Measurements from ENCODE around the gene WIZ. TPM values are rescaled to one million over a fixed set of nuclear protein-coding genes. Genes with fewer than 3 reads are reported as not detected.
"Not testable (repeated sequence)": the region's sequence is repeated elsewhere in the genome, so short reads cannot be mapped to it uniquely, and the experiment has no call there.

The WIZ gene, protein sequence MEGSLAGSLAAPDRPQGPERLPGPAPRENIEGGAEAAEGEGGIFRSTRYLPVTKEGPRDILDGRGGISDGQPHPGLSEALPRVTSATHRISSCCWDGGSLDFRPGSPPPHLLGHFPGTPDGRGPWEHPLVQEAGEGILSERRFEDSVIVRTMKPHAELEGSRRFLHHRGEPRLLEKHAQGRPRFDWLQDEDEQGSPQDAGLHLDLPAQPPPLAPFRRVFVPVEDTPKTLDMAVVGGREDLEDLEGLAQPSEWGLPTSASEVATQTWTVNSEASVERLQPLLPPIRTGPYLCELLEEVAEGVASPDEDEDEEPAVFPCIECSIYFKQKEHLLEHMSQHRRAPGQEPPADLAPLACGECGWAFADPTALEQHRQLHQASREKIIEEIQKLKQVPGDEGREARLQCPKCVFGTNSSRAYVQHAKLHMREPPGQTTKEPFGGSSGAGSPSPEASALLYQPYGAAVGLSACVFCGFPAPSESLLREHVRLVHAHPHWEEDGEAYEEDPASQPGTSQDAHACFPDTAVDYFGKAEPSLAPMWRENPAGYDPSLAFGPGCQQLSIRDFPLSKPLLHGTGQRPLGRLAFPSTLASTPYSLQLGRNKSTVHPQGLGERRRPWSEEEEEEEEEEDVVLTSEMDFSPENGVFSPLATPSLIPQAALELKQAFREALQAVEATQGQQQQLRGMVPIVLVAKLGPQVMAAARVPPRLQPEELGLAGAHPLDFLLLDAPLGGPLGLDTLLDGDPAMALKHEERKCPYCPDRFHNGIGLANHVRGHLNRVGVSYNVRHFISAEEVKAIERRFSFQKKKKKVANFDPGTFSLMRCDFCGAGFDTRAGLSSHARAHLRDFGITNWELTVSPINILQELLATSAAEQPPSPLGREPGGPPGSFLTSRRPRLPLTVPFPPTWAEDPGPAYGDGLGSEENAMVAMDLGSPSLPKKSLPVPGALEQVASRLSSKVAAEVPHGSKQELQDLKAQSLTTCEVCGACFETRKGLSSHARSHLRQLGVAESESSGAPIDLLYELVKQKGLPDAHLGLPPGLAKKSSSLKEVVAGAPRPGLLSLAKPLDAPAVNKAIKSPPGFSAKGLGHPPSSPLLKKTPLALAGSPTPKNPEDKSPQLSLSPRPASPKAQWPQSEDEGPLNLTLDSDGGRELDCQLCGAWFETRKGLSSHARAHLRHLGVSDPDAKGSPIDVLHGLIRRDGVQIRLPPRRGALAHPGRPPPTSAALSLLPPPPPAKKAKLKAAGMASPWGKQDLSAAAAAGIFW (N-terminal part only)
- total RNA-seq: 3.3 and 31.8 TPM in 2 replicates

DNA sequence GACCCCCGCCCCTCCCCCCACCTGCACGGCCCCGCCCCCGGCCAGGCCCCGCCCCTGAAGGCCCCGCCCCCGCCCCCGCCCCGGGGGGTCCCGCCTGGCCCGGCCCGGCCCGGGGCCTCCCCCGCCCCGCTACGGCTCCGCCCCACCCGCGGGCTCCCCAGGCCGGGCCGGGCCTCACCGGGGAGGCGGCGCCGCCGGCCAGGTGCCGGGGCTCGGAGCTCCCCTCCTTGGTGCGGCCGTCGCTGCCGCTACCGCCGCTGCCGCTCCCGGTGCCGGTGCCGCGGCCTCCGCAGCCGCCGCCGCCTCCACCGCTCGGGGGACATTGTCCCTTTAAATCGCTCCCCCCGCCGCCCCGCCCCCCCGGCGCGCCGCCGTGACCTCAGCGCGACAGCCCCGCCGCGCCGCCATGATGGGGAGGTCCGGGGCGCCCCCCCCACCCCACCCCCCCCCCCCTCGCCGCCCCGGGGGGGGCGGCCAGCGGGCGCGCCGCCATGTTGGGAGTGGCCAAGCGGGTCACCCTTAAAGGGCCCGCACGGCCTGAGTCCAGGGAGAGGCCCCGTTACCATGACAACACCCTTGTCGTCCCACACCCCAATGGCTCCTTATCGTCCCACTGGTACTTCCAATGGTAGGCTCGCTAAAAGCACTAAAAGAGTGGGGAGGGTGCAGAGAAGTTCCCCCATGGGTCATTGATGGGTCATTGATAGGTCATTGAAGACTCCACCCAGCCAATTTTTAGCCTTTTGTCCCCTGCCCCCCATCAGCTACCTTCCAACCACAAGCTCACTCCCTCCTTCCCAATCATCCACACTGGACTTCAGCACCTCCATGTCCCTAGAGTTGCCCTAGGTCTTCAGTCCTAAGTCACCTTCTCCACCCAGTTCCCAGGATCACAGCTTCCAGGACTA is at the start of gene WIZ:
WIZ (minus strand) TSS at position 337 of the 908 bp plus-strand sequence. CDS start 1,649 bp downstream, outside the sequence.
- DNase-seq (ENCODE audit: low read depth): no peak

- no peak for DNase-seq (ENCODE audit: low read depth)
Observed at GRCh38 chr19:15498910-15499309, 49.2 kb upstream of the WIZ start.

- no peak for DNase-seq (ENCODE audit: low read depth)
Observed at GRCh38 chr19:15498156-15498858, 48.6 kb upstream of the WIZ start.

DNA sequence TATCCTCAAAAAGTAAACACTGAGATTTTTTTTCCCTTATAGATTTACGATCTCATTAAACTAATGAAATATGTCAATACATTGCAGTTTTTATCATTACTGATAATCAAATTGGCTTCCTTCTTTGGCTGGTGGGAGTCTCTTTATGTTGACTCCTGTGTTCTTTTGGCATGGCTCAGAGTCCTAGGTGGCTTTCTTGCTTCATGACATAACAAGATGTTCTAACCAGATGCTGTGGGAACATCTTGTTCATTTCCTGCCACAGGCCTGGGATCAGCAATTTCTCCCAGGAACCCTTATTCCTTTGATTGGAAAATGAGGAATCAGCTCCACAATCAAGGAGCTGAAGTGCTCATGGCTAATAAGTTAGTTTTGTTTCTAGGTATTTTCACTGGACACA is 45.4 kb upstream of the WIZ start:
- DNase-seq (ENCODE audit: low read depth): no peak

- DNase-seq (ENCODE audit: low read depth): no peak
Observed at GRCh38 chr19:15488489-15489226, 38.9 kb upstream of the WIZ start.

- DNase-seq (ENCODE audit: low read depth): no peak
Observed at GRCh38 chr19:15487038-15487437, 37.3 kb upstream of the WIZ start.

- DNase-seq (ENCODE audit: low read depth): not testable (repeated sequence)
Observed at GRCh38 chr19:15485768-15486167, 36.0 kb upstream of the WIZ start.

GRCh38 chr19:15480996-15481395 is 31.2 kb upstream of the WIZ start:
- DNase-seq (ENCODE audit: low read depth): not testable (repeated sequence)

- no peak for DNase-seq (ENCODE audit: low read depth)
Observed at GRCh38 chr19:15479391-15480345, 29.9 kb upstream of the WIZ start, which contains the start of gene PGLYRP2. TSS of gene PGLYRP2 (minus strand) at chr19:15479501. CDS start at chr19:15479371, 130 bp downstream.

GRCh38 chr19:15476325-15476724 is 26.6 kb upstream of the WIZ start:
- no peak for DNase-seq (ENCODE audit: low read depth)

GRCh38 chr19:15475611-15476010 is 25.9 kb upstream of the WIZ start:
- no peak for DNase-seq (ENCODE audit: low read depth)

GRCh38 chr19:15475169-15475568 is 25.4 kb upstream of the WIZ start:
- DNase-seq (ENCODE audit: low read depth): no peak

DNA sequence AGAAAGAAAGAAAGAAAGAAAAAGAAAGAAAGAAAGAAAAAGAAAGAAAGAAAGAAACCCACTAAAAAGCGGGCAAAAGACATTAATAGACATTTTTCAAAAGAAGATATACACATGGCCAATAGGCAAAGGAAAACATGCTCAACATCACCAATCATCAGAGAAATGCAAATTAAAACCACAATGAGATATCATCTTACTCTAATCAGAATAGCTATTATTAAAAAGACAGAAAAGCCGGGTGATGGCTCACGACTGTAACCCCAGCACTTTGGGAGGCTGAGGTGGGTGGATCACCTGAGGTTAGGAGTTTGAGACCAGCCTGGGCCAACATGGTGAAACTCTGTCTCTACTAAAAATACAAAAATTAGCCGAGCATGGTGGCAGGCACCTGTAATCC is 24.1 kb upstream of the WIZ start:
- not testable (repeated sequence) for DNase-seq (ENCODE audit: low read depth)

DNA sequence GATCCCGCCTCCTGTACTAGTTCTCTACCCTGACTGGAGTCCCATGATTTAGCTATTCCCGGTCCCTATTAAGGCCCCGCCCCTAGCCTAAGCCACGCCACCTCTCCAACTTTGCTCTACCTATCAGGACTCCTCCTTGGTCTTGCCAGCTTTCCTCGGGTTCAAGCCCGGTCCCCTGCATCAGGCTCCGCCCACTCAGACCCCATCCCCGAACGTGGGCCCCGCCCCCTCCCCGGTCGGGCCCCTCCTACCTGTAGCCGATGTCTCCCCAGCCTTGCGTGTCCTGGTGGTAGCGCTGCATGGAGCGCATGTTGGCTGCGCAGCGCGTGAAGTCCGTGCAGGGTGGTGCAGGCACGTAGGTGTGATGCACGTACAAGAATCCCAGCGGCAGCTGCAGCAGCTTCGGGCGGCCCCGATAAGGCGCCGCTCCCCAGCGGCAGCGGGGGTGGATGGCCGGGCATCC is 21.9 kb upstream of the WIZ start:
- no peak for DNase-seq (ENCODE audit: low read depth)

DNA sequence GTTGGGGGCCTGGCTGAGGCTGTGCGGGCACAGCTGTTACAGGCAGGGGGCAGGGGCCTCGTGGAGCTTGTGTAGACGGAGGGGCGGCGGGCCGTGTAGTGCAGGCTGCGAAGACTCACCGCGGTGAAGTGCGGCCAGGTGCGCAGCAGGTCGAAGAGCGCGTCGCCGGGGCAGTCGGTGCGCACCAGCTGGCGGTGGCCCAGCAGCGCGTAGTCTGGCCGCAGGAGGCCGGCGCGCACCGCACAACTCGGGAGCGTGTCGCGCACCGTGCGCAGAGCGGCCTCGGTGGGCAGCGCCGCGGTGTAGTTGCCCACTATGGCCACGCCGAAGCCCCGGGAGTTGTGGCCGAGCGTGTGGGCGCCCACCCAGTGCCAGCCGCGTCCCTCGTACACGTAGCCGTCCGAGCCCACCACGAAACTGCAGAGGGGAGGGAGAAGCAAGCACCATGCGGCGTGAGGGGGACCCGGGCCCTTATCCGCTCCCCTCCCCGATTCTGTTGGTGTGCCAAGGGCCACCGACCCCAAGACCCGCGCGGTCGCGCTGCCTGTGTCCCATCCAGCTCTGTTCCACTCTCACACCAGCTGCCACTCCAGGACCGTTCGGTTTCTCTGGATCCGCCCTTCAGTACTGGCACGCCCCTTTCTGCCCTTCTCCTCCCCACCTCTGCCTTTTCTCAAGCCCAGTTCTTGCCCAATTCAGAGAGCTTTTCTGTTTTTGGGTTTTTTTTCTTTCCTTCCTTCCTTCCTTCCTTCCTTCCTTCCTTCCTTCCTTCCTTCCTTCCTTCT is 19.9 kb upstream of the WIZ start:
- no peak for DNase-seq (ENCODE audit: low read depth)

GRCh38 chr19:15468675-15469512 is 19.1 kb upstream of the WIZ start:
- DNase-seq (ENCODE audit: low read depth): no peak
